Heart left ventricle (tissue), 13 donors: Measurements from ENCODE around the gene RAB40A.

Experiments used
- CTCF ChIP-seq, 12 donors: fragments of 200-600 bp; sonication (generic) in 4 of 12; IDR thresholded peaks; one replicate each; pipeline versions ENCODE4 v1.5.0 to v1.8.0; 2018 to 2022; ENCODE audit warnings: antibody characterized with exemption in 12 of 12, mild to moderate bottlenecking in 5 of 12
- POLR2A ChIP-seq, 2 donors: fragments of 450-650 bp; IDR thresholded peaks; one replicate each; pipeline ENCODE4 v1.6.1; 2017; ENCODE audit warnings: antibody characterized with exemption in 2 of 2, mild to moderate bottlenecking in 2 of 2, moderate library complexity in 2 of 2
- donor health status: ischemic (EF 13 %, LVEDD 7.1; RV severe dilation, severe dysfunction).
- donor health status: DM: no; HTN: yes; CAD: no.
- donor health status: DM: no; HTN: no; CAD: no.
- donor health status: ischemic (EF 25% LVEDD 6.9; RV normal size, moderate dysfunction).
- donor health status: ischemic (EF 25% LVEDD 5.7; RV mildly dilated, moderate dysfunction).
- donor health status: ischemic (EF 35%, LVEDD 5.7; RV mildly dilated, moderate dysfunction).
- donor health status: nonischemic (EF 11% LVEDD 7.7; RV severe dilation, severe dysfunction).
- donor health status: DM: yes; HTN: yes; CAD: no.
- donor health status: PGD.
- donor health status: ischemic (EF 29% LVEDD 5.4; RV normal size, mild dysfunction).
- donor health status: nonischemic (EF 23%, LVEDD 6.1; RV moderate dilation, normal function).

GRCh38 chrX:103510031-103510430, 9.3 kb downstream of the RAB40A start:
- TF ChIP-seq CTCF (IDR thresholded peaks at IDR 0.05) = no peak
- TF ChIP-seq POLR2A (IDR thresholded peaks at IDR 0.05) = no peak
